OCI-LY3 (cell line): ENCODE measurements around the gene IFI30.

ENCODE experiments used
- CTCF ChIP-seq: fragments of 200-600, 300-600 bp; sonication (generic); IDR thresholded peaks from 2 replicates; pipeline ENCODE4 v1.5.1; 2014; ENCODE audit warnings: antibody characterized with exemption, low read length, low read depth
- EZH2phosphoT487 ChIP-seq: fragments of 200-600 bp; shearing (Covaris generic); IDR thresholded peaks from 2 replicates; pipeline ENCODE4 v1.6.1; 2018; ENCODE audit warnings: antibody characterized with exemption, mixed run types, low read depth

DNA sequence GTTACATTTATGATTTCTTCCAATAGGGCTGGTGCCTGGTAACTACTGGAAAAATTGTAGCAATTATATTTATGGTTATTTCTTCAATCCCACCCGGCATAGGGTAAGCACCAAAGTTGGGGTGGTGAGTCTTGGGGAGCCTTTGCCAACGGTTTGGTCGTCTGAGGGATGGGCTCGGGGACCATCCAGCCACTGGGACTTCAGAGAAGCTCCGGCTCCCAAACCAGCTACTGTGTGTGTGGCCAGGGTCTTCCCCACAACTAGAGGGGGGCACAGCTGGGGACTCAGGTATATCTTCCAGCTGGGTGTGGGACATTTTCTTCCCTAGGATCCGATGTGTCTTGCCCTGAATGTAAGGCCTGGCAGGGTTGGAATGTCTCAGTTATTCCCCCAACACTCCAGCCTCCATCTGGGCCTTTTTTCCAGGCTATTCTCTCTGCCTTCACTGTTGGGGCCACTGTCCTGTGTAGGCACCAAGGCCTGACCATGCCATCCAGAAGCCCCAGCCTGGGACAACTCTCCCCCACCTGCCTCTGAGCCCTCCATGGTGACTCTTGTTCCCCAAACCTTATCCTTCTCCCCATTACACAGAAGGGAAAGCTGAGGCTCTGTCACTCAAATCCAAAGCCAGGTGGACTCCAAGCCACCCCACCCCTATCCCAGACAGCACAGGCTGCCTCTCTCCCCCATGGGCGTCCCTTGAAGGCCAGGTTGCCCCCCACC, 1.1 kb upstream of the IFI30 start:
- TF ChIP-seq CTCF: no peak
- TF ChIP-seq EZH2phosphoT487: no peak
